Measurements from ENCODE around the gene FAM210A. TPM values are rescaled to one million over a fixed set of nuclear protein-coding genes. Genes with fewer than 3 reads are reported as not detected.

The FAM210A gene
- total RNA-seq, 2 donors from 2014 or later = 18.6 to 31.0 TPM

DNA sequence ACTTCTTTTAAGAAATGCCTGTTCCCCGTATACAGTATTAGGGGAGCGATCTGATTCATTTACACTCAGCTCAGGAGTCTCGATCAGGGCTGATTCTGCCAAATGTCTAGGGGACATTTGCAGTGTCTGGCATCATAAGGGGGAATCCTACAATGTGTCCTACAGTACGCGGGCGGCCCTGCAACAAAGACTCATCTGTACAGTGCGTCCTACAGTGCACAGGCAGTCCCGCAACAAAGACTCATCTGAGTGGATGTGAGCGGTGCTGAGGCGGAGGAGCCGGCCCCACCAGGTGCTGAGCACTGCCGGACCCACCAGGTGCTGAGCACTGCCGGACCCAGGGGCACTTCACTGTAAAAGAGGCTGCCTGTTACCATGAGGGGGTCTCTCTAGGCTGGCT is 102.5 kb downstream of the FAM210A start:
- no peak overlapping the region for H3K9ac ChIP-seq (ENCODE audit: low read depth in 2 of 2, low read length in 2 of 2)
- H3K27me3 ChIP-seq = no peaks in the 10 kb centered on the region
- no peak for DNase-seq
- TF ChIP-seq, protein P1, sequence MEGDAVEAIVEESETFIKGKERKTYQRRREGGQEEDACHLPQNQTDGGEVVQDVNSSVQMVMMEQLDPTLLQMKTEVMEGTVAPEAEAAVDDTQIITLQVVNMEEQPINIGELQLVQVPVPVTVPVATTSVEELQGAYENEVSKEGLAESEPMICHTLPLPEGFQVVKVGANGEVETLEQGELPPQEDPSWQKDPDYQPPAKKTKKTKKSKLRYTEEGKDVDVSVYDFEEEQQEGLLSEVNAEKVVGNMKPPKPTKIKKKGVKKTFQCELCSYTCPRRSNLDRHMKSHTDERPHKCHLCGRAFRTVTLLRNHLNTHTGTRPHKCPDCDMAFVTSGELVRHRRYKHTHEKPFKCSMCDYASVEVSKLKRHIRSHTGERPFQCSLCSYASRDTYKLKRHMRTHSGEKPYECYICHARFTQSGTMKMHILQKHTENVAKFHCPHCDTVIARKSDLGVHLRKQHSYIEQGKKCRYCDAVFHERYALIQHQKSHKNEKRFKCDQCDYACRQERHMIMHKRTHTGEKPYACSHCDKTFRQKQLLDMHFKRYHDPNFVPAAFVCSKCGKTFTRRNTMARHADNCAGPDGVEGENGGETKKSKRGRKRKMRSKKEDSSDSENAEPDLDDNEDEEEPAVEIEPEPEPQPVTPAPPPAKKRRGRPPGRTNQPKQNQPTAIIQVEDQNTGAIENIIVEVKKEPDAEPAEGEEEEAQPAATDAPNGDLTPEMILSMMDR (IDR thresholded peaks at IDR 0.05) = no peak
- no peaks in the 10 kb centered on the region for H3K9me3 ChIP-seq
- H3K27ac ChIP-seq = no peak overlapping the region
- no peak overlapping the region for H3K4me3 ChIP-seq
- H3K4me1 ChIP-seq = no peaks in the 10 kb centered on the region
- no peaks in the 10 kb centered on the region for H3K36me3 ChIP-seq
- intact Hi-C loops (cut with DNase I) = loop anchor here (10.0 kb wide), 1 partner anchor 509 kb away; no protein-coding TSS in a partner anchor

GRCh38 chr18:13623348-13623747 is 103.0 kb downstream of the FAM210A start:
- no peaks in the 10 kb centered on the region for H3K27me3 ChIP-seq
- H3K36me3 ChIP-seq = no peaks in the 10 kb centered on the region
- no peaks in the 10 kb centered on the region for H3K4me1 ChIP-seq
- no peak overlapping the region for H3K9ac ChIP-seq (ENCODE audit: low read depth in 2 of 2, low read length in 2 of 2)
- no peak overlapping the region for H3K4me3 ChIP-seq
- TF ChIP-seq, protein P1 (IDR thresholded peaks at IDR 0.05) = no peak
- H3K9me3 ChIP-seq = no peaks in the 10 kb centered on the region
- intact Hi-C loops (cut with DNase I) = loop anchor here (10.0 kb wide), 1 partner anchor 509 kb away; no protein-coding TSS in a partner anchor
- no peak overlapping the region for H3K27ac ChIP-seq
- DNase-seq = no peak

GRCh38 chr18:13622751-13623150 is 103.6 kb downstream of the FAM210A start:
- no peaks in the 10 kb centered on the region for H3K4me1 ChIP-seq
- H3K36me3 ChIP-seq = no peaks in the 10 kb centered on the region
- intact Hi-C loops (cut with DNase I) = loop anchor here (10.0 kb wide), 1 partner anchor 508 kb away; no protein-coding TSS in a partner anchor
- TF ChIP-seq, protein P1 (IDR thresholded peaks at IDR 0.05) = no peak
- no peaks in the 10 kb centered on the region for H3K9me3 ChIP-seq
- no peak overlapping the region for H3K4me3 ChIP-seq
- H3K9ac ChIP-seq (ENCODE audit: low read depth in 2 of 2, low read length in 2 of 2) = no peak overlapping the region
- DNase-seq = no peak
- no peaks in the 10 kb centered on the region for H3K27me3 ChIP-seq
- no peak overlapping the region for H3K27ac ChIP-seq

- Histone ChIP-seq H3K4me3 (no peak overlapping the region), H3K27ac (no peak overlapping the region), H3K27me3 (no peaks in the 10 kb centered on the region), H3K9me3 (no peaks in the 10 kb centered on the region), H3K36me3 (no peaks in the 10 kb centered on the region), H3K9ac (ENCODE audit: low read depth in 2 of 2, low read length in 2 of 2) (no peak overlapping the region), H3K4me1 (no peaks in the 10 kb centered on the region)
- intact Hi-C loops (cut with DNase I) = loop anchor here (10.0 kb wide), 1 partner anchor 507 kb away; no protein-coding TSS in a partner anchor
- TF ChIP-seq, protein P1 (IDR thresholded peaks at IDR 0.05) = no peak
- DNase-seq = no peak
Measured at GRCh38 chr18:13621886-13622619, 104.3 kb downstream of the FAM210A start.

GRCh38 chr18:13621446-13621849 is 104.9 kb downstream of the FAM210A start:
- H3K9ac ChIP-seq (ENCODE audit: low read depth in 2 of 2, low read length in 2 of 2) = no peak overlapping the region
- intact Hi-C loops (cut with DNase I) = loop anchor here (10.0 kb wide), 1 partner anchor 507 kb away; no protein-coding TSS in a partner anchor
- no peaks in the 10 kb centered on the region for H3K27me3 ChIP-seq
- H3K9me3 ChIP-seq = no peaks in the 10 kb centered on the region
- no peak overlapping the region for H3K4me3 ChIP-seq
- H3K36me3 ChIP-seq = no peaks in the 10 kb centered on the region
- H3K27ac ChIP-seq = no peak overlapping the region
- no peaks in the 10 kb centered on the region for H3K4me1 ChIP-seq
- no peak for DNase-seq
- TF ChIP-seq, protein P1 (IDR thresholded peaks at IDR 0.05) = no peak

Measured in colonic mucosa (tissue), 4 donors.